ENCODE results near the gene IFI16.
"Not testable (repeated sequence)": the region's sequence is repeated elsewhere in the genome, so short reads cannot be mapped to it uniquely, and the experiment has no call there.

IFI16 gene

DNA sequence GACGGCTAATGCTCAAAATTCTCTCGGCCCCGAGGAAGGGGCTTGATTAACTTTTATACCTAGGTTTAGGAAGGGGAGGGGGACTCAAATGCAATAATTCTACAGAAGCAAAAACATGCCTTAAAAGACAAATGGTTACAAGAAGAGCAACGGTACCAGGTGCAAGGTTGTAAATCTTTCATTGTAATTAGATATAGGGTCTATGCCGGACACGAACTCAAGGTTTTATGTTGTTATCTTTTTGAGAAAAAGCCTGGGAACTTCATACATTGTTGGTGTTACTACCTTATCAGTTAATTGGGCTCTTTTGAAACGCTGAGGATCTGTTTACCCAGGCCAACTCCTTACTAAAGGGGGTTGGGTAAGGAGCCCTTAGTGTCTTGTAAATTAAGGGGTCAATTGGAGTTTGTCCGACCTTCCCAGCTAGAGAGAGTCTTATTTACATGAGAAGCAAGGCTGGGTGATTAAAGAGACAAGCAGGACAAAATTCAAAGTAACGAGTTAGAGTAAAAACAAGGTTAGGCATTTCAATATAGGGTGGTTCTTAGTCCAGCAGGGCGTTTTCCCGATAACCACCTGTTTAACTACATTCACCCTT lies 3.4 kb upstream of the IFI16 start:
- in situ Hi-C loops (cut with MboI; ENCODE audit: low sequenced_read_pairs) = not testable (repeated sequence)

GRCh38 chr1:159007726-159008125 lies 2.0 kb upstream of the IFI16 start:
- in situ Hi-C loops (cut with MboI; ENCODE audit: low sequenced_read_pairs) = no loop called here

GRCh38 chr1:159008744-159009188 lies 941 bp upstream of the IFI16 start:
- in situ Hi-C loops (cut with MboI; ENCODE audit: low sequenced_read_pairs) = no loop called here

- in situ Hi-C loops (cut with MboI; ENCODE audit: low sequenced_read_pairs) = no loop called here
Observed at GRCh38 chr1:159009287-159009686, 420 bp upstream of the IFI16 start.

DNA sequence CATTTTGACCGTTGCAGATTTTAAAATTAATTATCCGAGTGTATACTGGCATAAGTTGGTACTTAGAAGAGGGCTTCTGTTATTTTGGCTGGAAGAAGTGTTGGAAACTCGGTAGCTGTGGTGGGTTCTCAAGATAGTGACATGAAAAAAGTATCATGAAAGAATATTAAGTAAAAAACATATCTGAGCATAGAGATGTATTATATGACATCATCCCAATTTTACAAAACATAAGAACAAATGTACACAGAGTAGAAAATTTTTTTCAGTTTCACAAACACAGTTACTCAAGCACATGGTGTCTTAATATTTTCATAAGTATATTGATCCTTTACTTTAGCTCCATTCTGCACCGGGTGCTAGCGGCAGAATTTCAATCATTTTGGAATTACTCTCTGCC lies 684 bp downstream of the IFI16 start:
- in situ Hi-C loops (cut with MboI; ENCODE audit: low sequenced_read_pairs) = no loop called here

- in situ Hi-C loops (cut with MboI; ENCODE audit: low sequenced_read_pairs) = not testable (repeated sequence)
Observed at GRCh38 chr1:159011001-159011400, 1.3 kb downstream of the IFI16 start.

GRCh38 chr1:159011751-159012150 lies 2.0 kb downstream of the IFI16 start:
- in situ Hi-C loops (cut with MboI; ENCODE audit: low sequenced_read_pairs) = no loop called here

DNA sequence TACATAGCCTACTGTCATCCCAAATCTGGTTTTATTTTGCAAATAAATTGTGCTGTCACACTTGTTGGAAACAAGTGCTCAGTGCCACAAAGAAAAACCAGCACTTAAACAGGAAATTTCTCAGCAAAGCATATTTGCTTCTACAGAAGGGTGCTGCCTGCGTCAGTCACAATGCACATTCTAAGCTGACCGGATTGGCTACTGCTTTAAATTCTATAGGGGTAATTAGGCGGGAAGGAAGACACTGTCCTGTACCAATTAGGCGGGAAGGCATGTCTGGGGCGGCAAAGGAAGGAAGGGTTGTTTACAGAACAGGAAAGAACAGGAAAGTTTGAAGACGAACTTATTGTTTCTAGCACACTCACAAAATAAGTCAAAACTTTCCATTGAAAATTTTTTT lies 2.8 kb downstream of the IFI16 start:
- in situ Hi-C loops (cut with MboI; ENCODE audit: low sequenced_read_pairs) = no loop called here

GRCh38 chr1:159014003-159014571 lies 4.4 kb downstream of the IFI16 start:
- in situ Hi-C loops (cut with MboI; ENCODE audit: low sequenced_read_pairs) = no loop called here

- in situ Hi-C loops (cut with MboI; ENCODE audit: low sequenced_read_pairs) = no loop called here
Observed at GRCh38 chr1:159014851-159015250, 5.1 kb downstream of the IFI16 start.

DNA sequence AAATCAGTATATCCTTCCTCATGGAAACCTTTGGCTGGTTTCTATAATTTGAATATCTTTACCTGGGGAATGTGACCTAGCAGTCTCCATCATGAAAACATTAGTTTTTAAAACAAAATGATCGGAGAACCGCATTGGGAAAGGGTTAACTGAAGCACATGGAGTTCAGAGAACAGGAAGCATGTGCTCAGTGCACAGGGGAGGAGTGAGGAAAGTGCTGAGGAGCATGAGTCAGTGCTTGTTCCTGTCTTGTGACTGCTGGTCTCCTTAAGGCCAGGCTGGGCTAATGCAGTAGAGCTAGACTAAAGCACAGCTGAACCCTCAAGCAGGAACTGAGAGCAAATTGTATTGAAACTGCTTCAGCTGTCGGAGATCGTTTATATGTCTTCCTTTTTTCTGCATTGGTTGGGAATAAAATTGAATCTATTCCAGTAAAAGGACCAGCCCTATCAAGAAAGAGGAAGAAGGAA lies 5.8 kb downstream of the IFI16 start:
- in situ Hi-C loops (cut with MboI; ENCODE audit: low sequenced_read_pairs) = no loop called here

GRCh38 chr1:159023723-159024122 lies 14.0 kb downstream of the IFI16 start:
- in situ Hi-C loops (cut with MboI; ENCODE audit: low sequenced_read_pairs) = no loop called here

DNA sequence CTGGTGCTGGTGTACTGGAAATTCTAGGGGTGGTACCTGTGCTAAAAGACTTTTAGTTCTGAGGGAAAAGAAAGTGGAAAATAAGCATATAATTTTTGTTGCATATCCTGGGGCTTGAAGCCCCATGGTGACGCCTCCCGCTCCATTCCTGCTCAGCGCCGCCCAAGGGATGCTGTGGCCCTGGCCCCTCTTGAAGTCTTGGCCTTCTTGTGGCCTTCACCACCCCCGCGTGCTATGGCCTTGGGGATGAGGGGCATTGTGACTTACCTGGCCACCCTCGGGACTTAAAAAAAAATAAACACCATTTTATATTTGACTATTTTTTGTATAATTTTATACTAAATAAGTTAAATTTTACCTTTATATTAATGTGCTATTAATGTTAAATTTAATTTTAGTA lies 15.3 kb downstream of the IFI16 start:
- in situ Hi-C loops (cut with MboI; ENCODE audit: low sequenced_read_pairs) = no loop called here

GRCh38 chr1:159026841-159027240 lies 17.1 kb downstream of the IFI16 start:
- in situ Hi-C loops (cut with MboI; ENCODE audit: low sequenced_read_pairs) = not testable (repeated sequence)

GRCh38 chr1:159030311-159030710 lies 20.6 kb downstream of the IFI16 start:
- in situ Hi-C loops (cut with MboI; ENCODE audit: low sequenced_read_pairs) = no loop called here

DNA sequence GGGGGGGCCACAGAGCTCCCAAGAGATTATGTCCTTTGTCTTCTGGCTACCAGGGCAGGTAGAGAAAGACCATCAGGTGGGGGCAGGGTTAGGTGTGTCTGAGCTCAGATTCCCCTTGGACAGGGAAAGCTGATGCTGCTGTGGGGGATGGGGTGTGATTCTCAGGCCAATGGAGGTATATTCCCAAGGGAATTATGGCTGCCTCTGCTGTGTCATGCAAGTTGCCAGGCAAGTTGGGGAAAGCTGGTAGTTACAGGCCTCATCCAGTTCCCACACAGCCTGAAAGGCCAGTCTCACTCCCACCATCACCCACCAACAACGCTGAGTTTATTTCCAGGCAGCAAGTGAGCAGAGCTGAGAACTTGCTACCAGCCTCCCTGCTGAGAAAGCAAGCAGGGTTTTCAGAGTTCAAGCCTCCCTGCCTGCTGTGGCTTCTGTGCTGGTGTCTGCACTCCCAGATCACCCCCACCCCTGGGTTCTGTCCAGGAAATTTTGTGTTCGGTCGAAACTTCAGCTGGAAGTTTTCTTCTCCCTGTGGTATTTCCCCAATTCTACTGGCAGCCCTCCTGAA lies 21.3 kb downstream of the IFI16 start:
- in situ Hi-C loops (cut with MboI; ENCODE audit: low sequenced_read_pairs) = no loop called here

DNA sequence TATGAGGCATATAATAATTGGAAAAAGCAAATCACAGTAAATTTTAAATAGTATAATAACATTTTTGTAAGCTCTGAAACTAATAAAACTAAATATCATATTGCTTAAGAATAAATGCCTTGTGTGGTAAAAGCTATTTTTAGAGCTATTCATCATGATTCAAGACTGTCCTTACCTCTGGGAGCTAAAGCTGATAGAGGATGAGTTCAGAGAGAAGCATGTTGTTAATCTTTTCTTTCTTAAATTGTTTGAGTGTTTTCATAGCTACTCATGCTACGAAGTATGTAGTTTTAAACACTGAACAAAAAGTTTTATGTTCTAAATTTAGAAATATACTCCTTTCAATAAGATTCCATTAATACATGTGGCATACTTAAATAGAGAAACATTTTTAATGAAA lies 30.5 kb downstream of the IFI16 start:
- in situ Hi-C loops (cut with MboI; ENCODE audit: low sequenced_read_pairs) = no loop called here

DNA sequence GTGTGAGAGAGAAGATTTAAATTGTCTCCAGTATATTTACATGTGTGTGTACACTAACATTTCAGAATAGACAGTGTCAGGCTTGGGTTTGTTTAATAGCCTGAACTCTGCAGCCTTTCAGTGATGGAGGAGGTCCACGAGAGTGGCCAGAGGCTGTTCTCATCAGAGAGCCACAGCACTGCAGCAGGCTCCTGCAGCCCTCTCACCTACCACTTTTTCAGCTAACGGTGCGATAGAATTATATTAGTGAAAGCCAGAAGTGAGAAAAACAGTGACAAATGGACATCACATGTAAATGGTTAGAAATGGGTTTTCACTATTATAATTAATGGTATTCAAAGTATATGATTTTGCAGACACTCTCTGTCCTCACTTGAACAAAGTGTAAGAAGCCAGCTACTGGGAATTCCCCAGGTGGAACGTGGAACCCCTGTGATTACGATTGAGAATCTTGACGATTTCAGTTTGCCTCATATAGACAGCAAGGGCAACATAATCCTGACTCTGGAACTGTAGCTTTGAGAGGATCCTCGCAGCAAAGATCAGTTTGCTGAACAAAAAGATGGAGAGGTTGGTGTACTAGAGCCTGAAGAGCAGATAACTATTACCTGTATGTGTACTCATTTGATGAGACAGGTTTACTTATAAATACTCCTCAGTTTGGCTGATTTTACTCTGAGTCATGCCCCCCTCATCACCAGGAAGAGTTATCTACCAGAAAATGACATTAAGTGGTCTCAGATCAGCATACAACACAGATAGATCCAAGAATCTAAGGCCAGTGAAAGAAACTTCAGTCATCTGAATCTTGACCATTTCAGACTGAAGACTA lies 31.4 kb downstream of the IFI16 start:
- in situ Hi-C loops (cut with MboI; ENCODE audit: low sequenced_read_pairs) = no loop called here

GRCh38 chr1:159046486-159046885 lies 36.8 kb downstream of the IFI16 start:
- in situ Hi-C loops (cut with MboI; ENCODE audit: low sequenced_read_pairs) = not testable (repeated sequence)

DNA sequence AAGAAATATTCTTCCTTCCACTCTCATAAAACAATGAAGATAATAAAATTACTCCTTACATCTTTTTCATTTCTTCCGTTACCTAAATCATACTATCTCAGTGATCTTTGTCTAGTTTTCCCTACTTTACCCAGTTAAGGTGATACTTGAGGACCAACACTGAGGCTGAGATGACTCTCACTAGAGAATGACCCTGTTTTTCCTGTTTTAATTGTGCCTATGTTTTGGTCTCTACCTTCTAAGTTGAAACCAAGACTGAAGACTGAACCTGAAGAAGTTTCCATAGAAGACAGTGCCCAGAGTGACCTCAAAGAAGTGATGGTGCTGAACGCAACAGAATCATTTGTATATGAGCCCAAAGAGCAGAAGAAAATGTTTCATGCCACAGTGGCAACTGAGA lies 41.7 kb downstream of the IFI16 start:
- in situ Hi-C loops (cut with MboI; ENCODE audit: low sequenced_read_pairs) = no loop called here

- in situ Hi-C loops (cut with MboI; ENCODE audit: low sequenced_read_pairs) = no loop called here
Observed at GRCh38 chr1:159054427-159054826, 44.7 kb downstream of the IFI16 start.

- in situ Hi-C loops (cut with MboI; ENCODE audit: low sequenced_read_pairs) = no loop called here
Observed at GRCh38 chr1:159055181-159055641, 45.5 kb downstream of the IFI16 start.
